AG04450 (cell line): ENCODE measurements around the gene CCDC28B. TPM values are rescaled to one million over a fixed set of nuclear protein-coding genes. Genes with fewer than 3 reads are reported as not detected.
A peak's percentile ranks its signal among the peaks of the same experiment; 100 is the strongest.

Experiments
- CTCF ChIA-PET: fragments of 300-600, 350-600 bp; formaldehyde crosslinking; extraction: SDS; loops from one replicate; lab custom pipeline; 2022; ENCODE audit warnings: antibody characterized with exemption, inconsistent platforms; lab: Charles Lee
- POLR2A ChIA-PET: fragments of 350-600 bp; formaldehyde crosslinking; extraction: SDS; loops from one replicate; lab custom pipeline; 2021; ENCODE audit warnings: antibody characterized with exemption, inconsistent platforms; lab: Yijun Ruan, JAX
- DNase-seq: peaks from one replicate; pipeline ENCODE4 v3.0.0-alpha.2; 2011; ENCODE audit warnings: low read depth, low spot score
- H3K27ac ChIP-seq: one replicate; pipeline ENCODE4 v1.5.1; 2012; ENCODE audit warnings: low read depth, low read length, control low read depth
- H3K27me3 ChIP-seq: one replicate; pipeline ENCODE4 v1.6.0; 2012; ENCODE audit warnings: low read length; ENCODE audit not compliant: control insufficient read depth, insufficient read depth
- H3K4me3 ChIP-seq: 2 replicates; pipeline ENCODE4 v1.5.1; 2011; ENCODE audit warnings: mild to moderate bottlenecking, low read depth, low read length, control low read depth
- H3K9me3 ChIP-seq: 2 replicates; pipeline ENCODE4 v1.5.1; 2012; ENCODE audit warnings: low read length; ENCODE audit not compliant: control insufficient read depth, insufficient read depth
- CTCF ChIP-seq: IDR thresholded peaks from 2 replicates; pipeline ENCODE4 v1.5.1; 2011; ENCODE audit warnings: low read depth, low read length, control low read depth, inconsistent platforms
- polyA plus RNA-seq: library from polyadenylated mRNA; depleted of rRNA; stranded (reverse); fragments of >200 nt; gene quantifications from 2 replicates; pipeline ENCODE4 v1.2.3, GENCODE V29; 2011

Gene CCDC28B
- polyA plus RNA-seq, 1 experiment: 17.6 TPM

GRCh38 chr1:32239790-32240139 is 39.4 kb downstream of the CCDC28B start:
- ChIA-PET POLR2A (interaction anchor here (2.4 kb wide), 1 partner anchor 96 kb away, joined by 18 read pairs; the partner anchor contains the start of gene MARCKSL1), CTCF (interaction anchor here (1.8 to 2.8 kb wide), 2 partner anchors 8 to 24 kb away, joined by 13 read pairs; no protein-coding TSS in a partner anchor)
- Histone ChIP-seq H3K4me3 (peak overlapping the region; percentile 70), H3K9me3 (no peaks in the 10 kb centered on the region; the same call in 1 of the 2 replicates), H3K27me3 (no peaks in the 10 kb centered on the region), H3K27ac (peak overlapping the region; percentile 21)
- no peak for TF ChIP-seq CTCF
- DNase-seq: no peak

- ChIA-PET CTCF (interaction anchor here (0.6 to 2.8 kb wide), 6 partner anchors 8 to 77 kb away, joined by 3 to 13 read pairs (median 4); no protein-coding TSS in a partner anchor), POLR2A (interaction anchor here (0.8 to 2.4 kb wide), 8 partner anchors 8 to 96 kb away, joined by 3 to 18 read pairs (median 3); partner anchors contain the start of genes MARCKSL1 and TXLNA)
- H3K4me3 ChIP-seq: peak overlapping the region; percentile 70
- no peaks in the 10 kb centered on the region; the same call in 1 of the 2 replicates for H3K9me3 ChIP-seq
- peak overlapping the region; percentile 75 for H3K27ac ChIP-seq
- TF ChIP-seq CTCF: peak; percentile 27; the same call in 1 of the 2 replicates
- no peaks in the 10 kb centered on the region for H3K27me3 ChIP-seq
- DNase-seq: no peak
These were observed 40.0 kb downstream of the CCDC28B start for GRCh38 chr1:32240140-32240951.

- ChIA-PET POLR2A (interaction anchor here (0.5 to 2.4 kb wide), 12 partner anchors 9 to 95 kb away, joined by 3 to 18 read pairs (median 3); partner anchors contain the start of genes CCDC28B, HDAC1, MARCKSL1 and TXLNA), CTCF (interaction anchor here (0.6 to 2.8 kb wide), 5 partner anchors 8 to 75 kb away, joined by 3 to 13 read pairs (median 4); no protein-coding TSS in a partner anchor)
- H3K4me3 ChIP-seq: peak overlapping the region; percentile 70
- no peak for TF ChIP-seq CTCF
- peak overlapping the region; percentile 75 for H3K27ac ChIP-seq
- no peaks in the 10 kb centered on the region for H3K27me3 ChIP-seq
- no peaks in the 10 kb centered on the region; the same call in 1 of the 2 replicates for H3K9me3 ChIP-seq
- DNase-seq: no peak
These were observed 40.8 kb downstream of the CCDC28B start for GRCh38 chr1:32241001-32241763.

GRCh38 chr1:32242341-32242851 is 42.0 kb downstream of the CCDC28B start:
- ChIA-PET POLR2A (no interaction called here), CTCF (no interaction called here)
- Histone ChIP-seq H3K4me3 (no peak overlapping the region), H3K9me3 (no peaks in the 10 kb centered on the region; the same call in 1 of the 2 replicates), H3K27me3 (no peaks in the 10 kb centered on the region), H3K27ac (no peak overlapping the region)
- no peak for DNase-seq
- TF ChIP-seq CTCF: no peak
